ENCODE measurements around the gene CDK5R1.
"Not testable (repeated sequence)": the region's sequence is repeated elsewhere in the genome, so short reads cannot be mapped to it uniquely, and the experiment has no call there.

The CDK5R1 gene

DNA sequence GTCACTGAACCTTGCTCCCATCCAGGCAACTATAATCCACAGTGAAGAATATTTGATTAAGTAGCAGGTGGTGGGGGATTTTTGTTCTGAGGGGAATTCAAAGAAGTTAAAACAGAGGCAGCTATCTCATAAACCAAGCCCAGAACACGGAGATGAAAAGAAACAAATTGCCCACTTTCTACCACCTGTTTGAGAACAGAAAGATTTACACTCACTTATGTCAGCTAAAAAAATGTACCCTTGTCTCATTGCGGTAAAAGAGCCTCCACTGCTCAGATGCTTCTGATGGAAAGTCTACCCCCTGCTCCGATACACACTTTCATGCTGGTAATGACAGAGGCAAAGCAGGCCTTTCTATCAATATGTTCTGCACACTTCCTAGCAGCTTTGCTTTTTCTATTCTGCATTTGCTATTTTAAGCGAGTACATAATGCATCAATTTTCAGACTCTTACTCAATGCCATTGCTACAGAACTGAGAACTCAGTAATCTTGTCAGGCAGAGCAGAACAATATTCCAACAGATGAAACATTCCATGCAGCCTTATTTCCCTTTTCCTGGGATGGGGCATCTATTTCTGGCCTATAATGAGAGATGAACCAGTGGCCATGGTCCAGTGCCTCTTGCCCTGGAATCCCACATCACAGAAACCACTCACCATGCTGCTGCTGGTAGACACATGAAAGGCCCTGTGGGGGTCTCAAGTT, 29.0 kb downstream of the CDK5R1 start:
- DNase-seq (ENCODE audit: low spot score) (no peak), FAIRE-seq (no peak)

DNA sequence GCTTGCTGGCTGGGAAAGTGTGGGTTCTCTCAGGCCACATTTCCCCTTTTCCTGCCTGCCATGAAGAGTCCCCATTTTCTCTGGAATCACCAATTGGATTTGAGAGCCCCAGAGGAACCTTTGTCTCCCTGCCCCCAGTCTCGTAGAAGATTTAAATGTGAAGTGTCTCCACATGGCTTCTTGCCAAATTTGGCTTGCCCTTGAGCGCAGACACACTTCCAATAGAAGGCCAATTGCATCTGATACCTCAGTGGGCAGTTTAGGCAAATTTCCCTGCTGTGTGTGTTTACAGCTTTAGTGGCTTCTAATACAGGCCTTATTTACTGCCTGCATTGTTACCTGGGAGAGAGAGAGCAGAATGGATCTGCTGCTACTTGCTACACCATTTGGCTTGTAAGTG, 29.7 kb downstream of the CDK5R1 start:
- DNase-seq (ENCODE audit: low spot score), result no peak
- FAIRE-seq, result no peak

DNA sequence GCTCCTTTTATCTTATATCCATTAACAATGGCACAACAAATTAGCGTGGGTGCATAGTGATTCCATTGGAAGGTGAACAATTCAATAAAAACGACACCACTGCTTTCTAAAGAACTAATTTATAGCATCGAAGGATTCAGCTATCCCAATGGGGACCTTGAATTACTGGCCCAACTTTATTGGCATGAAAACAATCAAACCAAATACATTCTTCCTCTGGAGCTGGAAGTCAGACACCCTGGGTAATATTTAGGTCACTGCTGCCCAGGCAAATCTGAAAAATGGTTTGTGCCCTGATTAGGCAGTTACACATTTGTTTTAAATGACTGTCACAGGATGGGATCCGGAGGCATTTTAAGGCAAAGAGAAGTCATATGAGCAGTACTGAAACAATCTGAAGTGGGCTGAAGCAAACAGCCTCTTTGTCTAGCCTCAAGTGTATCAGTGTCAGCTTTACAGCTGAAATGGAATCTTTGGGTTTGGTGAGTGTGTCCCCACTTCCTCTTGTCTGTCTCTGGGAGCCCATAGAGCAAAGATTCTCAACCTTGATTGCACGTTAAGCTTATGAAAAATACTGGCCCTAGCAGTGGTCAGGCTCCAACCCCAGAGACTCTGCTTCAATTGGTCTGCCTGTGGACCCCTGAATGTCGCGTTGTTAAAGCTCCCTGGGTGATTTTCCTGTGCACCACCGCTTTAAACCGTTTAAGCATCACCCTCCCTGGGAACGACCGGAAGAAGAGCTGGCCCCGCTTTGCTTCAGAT, 30.3 kb downstream of the CDK5R1 start:
- DNase-seq (ENCODE audit: low spot score) (no peak), FAIRE-seq (no peak)

DNA sequence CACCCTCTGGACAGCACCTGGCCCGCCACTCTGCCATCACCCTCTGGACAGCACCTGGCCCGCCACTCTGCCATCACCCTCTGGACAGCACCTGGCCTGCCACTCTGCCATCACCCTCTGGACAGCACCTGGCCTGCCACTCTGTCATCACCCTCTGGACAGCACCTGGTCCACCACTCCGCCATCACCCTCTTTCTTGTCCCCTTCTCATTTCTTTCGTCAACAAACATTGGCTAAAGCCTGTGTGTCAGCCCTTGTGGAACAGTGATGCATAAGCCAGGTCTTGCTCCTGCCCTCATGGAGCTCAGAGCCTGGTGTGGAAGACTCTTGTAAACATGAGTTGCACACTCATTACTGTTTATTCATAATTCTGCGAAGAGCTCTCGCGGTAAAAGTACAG, 31.2 kb downstream of the CDK5R1 start:
- no peak for FAIRE-seq

DNA sequence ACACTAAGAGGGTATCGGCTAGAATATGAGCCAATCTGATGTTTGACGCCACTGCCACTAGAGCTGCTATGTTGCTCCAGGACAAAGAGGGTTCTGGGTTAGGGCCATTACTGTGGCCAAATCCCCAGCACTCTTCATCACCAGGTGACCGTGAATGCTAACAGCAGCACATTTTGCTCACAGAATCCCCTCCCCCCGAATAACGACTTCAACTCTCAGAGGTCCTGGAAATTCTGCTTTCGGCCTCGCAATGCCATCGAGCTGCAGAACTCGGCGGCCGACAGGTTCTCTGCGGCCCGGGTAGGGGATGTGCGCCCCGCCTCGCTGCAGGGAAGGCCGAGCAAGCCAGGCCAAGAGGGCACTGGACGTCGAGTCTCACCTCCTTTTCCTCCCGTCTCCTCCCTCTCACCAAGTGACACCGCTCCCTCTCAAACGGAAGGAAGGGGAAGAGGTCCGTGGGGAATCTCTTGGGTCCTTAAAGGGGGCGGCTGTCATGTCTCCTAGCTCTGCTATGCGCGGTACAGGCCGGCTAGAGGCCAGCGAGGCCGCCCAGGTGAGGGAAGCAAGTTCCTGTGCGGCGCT, 31.9 kb downstream of the CDK5R1 start:
- DNase-seq (ENCODE audit: low spot score) (no peak), FAIRE-seq (no peak)

More for the DNA sequence above, 31.2 kb downstream of the CDK5R1 start:
- no peak for DNase-seq (ENCODE audit: low spot score)

DNA sequence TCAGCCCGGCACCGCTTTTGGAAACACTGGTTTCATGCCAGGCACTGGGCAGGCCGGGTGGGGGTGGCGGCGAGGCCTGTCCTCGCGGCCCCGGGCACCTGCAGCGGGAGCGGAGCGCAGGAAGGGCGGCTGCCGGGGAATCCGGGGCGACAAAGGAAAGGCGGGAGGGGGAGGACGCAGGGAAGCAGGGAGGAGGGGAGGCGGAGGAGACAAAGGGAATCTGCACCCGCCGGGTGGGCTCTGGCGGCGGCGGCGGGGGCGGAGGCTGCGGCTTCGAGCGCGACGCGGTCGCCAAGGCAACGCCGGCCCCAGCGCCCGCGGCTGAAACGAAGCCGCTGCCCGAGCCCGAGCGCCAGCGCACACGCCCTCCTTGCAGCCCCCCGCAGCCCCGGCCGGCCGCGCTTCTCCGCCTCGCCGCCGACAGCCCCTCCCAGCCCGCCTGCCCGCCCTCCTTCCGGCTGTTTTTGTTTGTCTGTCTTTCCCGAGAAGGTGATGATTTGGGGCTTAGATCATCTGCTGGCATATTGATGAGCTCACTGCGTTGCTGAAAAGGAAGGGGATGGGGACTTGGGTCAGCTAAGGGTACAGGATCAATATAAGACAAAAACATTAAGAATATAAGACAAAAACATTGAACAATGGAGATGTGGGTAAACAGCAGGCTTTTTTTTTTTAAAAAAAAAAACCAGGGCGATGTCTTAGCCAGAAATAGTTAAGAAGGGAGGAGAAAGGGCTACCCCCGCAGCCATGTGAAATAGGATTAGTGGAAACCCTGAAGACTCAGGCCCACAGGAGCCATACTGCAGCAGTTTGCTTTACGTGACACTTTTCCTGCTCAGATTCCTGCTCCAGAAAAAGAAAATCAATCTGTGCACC, 32.7 kb downstream of the CDK5R1 start:
- no peak for DNase-seq (ENCODE audit: low spot score)
- no peak for FAIRE-seq

DNA sequence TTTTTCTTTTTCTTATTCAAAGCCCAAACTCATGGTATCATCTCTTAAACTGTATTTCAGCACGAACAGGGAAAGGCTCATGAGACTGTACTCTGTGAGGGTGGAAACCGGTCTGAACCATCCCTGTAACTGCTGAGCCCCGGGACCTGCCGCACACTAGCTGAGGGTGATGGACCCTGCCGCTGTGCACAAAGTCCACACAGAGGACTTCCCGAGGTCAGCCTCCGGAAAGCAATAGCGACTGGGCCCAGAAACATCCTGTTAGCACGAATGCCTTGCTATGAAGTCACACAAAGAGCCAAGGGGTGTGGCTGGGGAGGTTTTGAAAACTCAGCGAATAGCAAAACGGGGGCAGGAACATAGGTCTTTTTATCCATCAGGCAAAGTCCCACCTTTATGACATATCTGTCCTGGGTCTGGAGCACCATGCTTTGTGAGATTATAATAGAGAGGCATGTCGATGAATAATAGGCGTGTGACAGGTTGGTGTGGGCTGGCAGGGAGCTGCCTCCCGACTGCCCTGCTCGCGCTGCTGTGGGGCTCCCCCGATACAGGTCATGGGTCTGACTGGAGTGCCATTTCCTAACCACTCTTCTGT, 33.4 kb downstream of the CDK5R1 start:
- no peak for FAIRE-seq
- DNase-seq (ENCODE audit: low spot score), result no peak

DNA sequence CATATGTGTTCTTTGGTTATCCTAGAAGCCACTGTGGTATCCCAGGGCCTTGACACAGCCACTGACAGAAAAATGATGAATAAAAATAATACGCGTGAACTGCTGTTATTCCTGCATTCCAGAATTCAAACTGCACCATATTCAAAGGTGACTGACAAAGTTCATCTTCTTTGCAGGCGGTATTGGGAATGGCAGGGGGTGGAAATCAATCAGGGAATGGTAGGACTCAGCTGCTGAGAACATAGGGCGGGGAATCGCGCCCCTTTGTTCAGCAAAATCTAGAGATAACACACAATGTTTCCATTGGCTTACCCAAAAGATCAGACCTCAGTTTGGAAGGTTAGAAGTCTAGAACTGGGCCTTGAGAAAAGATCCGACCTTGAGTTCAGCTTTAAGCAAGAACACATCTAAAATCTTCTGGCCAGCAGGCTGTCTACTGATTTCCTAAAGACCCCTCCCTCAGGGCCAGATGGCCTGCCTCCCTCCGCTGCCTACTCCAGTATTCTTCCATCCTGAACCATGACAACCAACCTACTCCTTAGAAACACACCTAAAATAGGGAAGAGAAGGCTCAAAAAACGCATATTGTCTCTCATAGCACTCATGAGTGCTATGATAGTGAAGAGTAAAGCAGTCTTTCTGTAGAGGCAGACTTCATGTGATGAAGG, 34.1 kb downstream of the CDK5R1 start:
- no peak for DNase-seq (ENCODE audit: low spot score)
- FAIRE-seq, result no peak

DNA sequence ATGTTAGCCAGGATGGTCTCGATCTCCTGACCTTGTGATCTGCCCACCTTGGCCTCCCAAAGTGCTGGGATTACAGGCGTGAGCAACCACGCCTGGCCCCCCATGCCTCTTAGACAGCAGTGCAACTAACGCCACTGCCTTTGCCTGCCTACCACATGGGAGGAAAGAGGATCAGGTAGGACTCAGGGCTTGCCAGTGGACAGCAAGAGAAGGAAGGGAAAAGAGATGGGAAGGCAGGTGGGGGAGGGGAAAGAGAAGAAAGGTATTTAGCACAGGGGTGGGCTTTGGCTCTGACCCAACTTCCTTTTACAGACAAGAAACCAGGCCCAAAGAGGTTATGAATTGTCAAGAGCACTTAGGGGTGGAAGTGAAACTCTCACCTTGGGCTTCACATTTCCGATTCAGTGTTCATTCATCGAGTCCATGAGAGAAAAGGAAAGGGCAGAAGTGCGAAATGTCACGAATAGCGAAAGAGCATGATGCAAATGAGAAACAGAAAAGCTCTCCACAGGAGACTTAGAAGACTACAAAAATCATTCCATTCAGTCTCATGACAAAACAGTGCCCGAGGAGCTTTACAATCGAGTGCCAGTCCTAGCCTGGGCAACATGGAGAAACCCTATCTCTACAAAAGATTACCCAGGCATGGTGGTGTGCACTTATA, 36.4 kb downstream of the CDK5R1 start:
- FAIRE-seq, result no peak
- DNase-seq (ENCODE audit: low spot score), result no peak

DNA sequence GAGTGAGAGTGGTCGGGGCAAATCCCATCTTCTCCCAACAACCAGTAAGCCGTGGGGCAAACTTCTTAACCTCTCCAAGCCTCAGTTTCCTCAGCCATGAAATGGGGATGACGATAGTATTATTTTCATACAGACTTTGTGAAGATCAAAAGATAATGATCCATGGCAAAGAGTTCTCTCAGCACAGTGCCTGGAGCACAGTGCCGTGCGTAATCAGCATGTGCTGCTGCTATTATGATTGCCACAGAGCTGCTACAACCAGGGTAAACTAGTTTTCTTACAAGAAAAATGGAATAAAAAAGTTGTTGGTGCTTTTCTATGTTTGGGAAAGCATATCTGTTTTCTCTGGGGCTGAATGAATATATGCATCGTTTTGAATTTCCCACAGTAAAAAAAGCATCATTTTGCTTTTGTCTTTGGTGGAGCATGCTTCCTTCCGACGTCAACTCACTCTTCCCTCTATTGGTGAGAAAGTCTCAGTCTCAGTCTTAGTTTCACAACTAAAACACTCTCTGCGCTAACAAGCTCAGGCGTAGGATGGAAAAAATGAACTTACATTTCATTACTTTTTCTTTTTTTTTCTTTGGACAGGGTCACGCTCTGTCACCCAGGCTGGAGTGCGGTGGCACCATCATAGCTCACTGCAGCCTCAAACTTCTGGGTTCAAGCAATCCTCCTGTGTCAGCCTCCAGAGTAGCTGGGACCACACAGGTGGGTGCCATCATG, 37.2 kb downstream of the CDK5R1 start:
- no peak for FAIRE-seq

DNA sequence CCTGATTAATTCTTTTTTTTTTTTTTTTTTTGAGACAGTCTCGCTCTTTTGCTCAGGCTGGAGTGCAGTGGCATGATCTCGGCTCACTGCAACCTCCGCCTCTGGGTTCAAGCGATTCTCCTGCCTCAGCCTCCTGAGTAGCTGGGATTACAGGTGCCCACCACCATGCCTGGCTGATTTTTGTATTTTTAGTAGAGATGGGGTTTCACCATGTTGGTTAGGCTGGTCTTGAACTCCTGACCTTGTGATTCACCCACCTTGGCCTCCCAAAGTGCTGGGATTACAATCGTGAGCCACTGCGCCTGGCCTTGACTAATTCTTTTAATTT, 37.7 kb downstream of the CDK5R1 start:
- DNase-seq (ENCODE audit: low spot score); FAIRE-seq: not testable (repeated sequence)

More for the DNA sequence above, 37.2 kb downstream of the CDK5R1 start:
- no peak for DNase-seq (ENCODE audit: low spot score)

DNA sequence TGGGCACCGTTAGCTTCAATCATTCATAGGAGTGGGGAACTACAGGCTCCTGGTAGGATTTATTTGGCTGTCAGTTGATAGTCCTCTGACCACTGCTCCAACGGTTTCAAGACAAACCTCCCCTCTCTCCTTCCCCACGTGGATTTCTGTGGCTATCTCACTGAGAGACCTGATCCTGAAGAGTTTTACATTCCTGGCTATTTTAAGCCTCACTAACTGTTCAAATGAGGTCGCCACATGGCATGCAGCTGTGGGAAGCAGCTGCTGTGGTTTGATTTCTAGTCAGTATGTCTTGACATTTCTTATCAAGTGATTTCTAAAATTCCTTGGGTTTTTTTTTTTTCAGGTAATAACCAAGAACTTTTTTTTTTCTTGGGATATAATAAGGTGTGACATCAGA, 38.3 kb downstream of the CDK5R1 start:
- no peak for FAIRE-seq
- peak; percentile 22 for DNase-seq (ENCODE audit: low spot score)

DNA sequence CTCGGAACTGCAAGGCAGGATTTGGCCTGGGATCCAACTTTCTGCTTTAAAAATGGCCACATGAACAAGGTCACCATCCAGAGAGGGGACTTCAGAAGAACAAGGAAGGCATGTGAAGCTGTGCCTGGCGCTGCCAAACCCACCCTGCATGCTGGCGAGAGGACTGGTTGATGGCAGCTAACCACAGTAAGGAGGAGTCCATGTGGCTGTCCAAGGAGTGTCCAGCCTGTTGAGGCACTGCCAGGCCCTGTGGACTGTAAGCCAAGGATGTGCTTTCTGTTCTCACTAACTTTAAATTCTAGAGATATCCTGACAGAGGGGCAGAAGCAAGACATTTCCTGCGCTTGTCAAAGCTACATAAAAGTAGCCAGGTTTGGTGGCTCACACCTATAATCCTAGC, 40.4 kb downstream of the CDK5R1 start:
- DNase-seq (ENCODE audit: low spot score), result no peak
- FAIRE-seq, result no peak

DNA sequence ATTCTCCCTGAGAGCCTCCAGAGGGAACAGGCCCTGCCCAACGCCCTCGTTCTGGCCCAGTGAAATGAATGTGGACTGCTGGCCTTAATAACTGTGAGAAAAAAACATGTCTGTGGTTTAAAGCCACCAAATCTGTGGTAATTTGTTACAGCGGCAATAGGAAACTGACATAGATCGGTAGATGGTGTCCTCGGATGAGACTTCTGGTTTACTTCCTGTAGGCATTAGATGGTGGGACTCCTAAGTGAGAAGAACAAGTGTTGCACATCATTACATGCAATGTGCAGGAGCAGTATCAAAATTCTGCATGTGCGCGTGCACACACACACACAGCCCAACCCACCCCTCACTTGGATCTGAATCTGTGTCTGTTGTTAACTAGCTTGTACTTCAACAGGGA, 42.0 kb downstream of the CDK5R1 start:
- no peak for FAIRE-seq
- DNase-seq (ENCODE audit: low spot score), result no peak

DNA sequence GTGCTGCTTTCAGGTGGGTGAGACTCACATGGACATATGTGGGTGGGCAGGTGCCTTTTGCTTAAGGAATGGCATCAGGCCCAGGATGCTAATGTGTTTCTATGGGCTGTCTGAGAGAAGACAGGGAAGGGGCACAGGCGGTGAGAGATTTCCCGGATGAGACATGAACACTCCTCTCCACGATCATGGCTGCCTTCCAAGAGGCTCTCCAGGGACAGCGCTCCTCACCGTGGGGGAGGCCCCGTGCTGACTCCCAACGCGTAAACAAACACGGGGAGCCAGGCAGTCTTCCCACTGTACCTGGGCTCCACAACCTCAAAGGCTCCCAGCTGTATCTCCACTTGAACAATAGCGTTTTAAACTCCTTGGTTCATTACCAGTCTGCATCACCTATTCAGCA, 42.8 kb downstream of the CDK5R1 start:
- FAIRE-seq (no peak), DNase-seq (ENCODE audit: low spot score) (no peak)

DNA sequence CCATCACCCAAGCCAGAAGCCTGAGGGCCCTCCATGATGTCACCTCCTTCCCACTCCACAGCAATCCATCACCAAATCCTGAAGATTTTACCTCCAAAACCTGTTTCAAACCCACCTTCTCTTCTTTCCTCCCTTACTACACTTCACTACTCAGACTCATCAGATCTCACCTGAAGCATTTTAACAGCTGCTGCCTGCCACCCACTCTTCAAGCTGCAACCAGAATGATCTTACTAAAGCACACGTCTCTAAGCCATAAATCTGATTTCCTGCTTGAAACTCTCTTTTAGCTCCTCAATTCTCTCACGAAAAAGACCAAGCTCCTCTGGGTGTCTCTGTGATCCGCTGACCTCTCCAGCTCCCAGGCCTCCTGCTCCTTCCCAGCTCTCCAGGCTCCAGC, 46.5 kb downstream of the CDK5R1 start:
- DNase-seq (ENCODE audit: low spot score), result no peak
- no peak for FAIRE-seq

DNA sequence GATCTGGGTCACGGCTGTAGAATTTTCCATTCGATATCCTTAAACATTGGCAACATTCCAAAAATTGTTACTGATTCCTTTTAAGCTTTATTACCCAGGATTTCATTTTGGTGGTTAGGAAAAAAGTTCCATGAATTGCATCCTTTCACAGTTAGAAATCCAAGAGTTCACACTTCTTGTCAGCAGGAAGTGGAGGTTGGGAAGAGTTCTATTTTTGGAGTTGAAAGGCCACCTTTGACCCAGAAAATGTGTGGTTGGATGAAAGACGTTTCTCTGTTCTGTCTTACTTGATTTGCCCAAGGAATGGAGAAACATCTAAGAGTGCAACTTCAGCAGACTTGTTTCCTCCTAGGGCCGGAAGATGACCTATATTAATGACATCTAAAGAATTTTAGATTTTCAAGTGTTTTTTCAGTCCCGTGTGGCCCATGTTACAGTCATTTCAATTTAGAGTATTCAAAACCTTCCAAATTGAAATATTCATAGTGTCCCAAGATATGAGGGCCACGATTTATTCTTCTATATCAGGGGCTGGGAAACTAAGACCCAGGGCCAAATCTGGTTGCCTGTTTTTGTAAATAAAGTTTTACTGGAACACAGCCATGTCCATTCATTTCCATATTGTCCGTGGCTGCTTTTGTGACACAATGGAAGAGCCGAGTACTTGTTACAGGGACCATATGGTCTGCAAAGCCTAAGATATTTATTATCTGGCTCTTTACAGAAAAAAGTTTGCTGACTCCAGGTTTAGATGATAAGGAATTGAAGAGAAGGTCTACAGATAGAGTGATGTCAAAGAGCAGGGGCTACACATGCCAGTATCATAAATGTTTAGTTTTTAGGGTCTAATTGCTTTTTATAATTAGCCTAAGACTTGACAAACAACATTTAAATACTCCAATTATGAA, 50.2 kb downstream of the CDK5R1 start:
- DNase-seq (ENCODE audit: low spot score) (no peak), FAIRE-seq (no peak)

Measured in RCC 7860 (cell line).